GM12873 (cell line): ENCODE results near the gene TNIP3.

Experiments
- CTCF ChIP-seq: IDR thresholded peaks from 2 replicates; pipeline ENCODE4 v1.5.1; 2012; ENCODE audit warnings: low read depth, mild to moderate bottlenecking, moderate library complexity, low read length, control low read depth; ENCODE audit not compliant: insufficient read depth; ENCODE audit errors: missing control alignments

The TNIP3 gene

DNA sequence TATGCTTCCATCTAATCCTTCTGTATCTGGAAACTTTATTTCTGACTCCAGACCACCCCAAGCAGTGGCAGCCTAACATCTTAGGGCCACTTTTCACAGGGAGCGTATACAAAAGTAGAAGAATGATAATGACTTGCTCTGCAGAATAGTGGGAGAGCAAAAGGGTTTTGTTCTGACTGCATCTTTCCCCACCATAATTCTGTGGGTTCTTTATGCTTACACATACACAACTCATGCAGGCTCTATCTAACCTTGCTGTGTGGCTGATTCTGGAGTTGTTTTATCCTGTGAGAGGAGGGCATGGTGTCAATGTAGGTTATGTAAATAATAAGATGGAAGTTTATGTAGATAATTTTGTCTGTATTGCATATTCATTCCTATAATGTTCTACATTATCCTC is 49.4 kb downstream of the TNIP3 start:
- no peak for TF ChIP-seq CTCF

DNA sequence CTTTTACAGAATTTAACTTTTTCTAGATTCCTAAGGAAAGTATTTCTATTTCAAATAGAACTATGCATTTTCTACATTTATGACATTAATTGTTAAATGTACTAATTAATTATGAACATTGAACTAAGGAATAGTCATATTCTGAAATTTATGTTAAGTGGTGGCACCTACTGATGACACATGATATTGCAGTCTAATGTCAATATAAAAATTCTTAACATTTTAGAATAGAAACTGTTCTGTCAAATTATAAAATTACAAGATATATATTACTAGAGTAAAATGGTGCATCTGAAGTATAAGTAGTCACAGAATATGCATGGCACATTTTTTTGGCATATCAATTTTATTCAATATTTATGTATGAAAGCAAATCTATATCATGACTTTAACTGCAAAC is 51.6 kb downstream of the TNIP3 start:
- TF ChIP-seq CTCF: peak; percentile 28

- no peak for TF ChIP-seq CTCF
Measured at GRCh38 chr4:121108557-121108956, 55.6 kb downstream of the TNIP3 start.

GRCh38 chr4:121107507-121107906 is 56.6 kb downstream of the TNIP3 start:
- TF ChIP-seq CTCF: no peak

GRCh38 chr4:121100093-121100775 is 63.9 kb downstream of the TNIP3 start:
- TF ChIP-seq CTCF: no peak

GRCh38 chr4:121098266-121098665 is 65.9 kb downstream of the TNIP3 start:
- TF ChIP-seq CTCF: no peak

DNA sequence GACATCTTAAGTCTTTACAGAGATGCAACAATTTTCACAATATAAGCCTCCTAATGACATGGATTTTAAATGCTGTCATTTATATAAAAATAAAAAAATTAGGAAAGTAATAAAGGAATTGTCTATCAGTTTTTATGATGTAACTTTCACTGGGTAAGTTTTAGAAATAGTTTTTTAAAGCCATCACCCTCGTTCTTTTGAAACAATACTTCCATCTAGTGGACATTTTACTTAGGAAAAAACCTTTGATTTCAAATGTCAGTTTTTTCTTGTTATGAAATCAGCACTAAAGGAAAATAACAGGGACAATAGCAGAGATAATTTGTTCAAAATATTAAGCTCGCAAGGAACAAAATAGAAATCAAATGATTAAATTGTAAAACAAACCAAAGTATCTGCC is 67.5 kb downstream of the TNIP3 start:
- peak; percentile 29 for TF ChIP-seq CTCF
